Lower lobe of right lung (tissue), 2 donors: ENCODE measurements around the gene TTC28. TPM values are rescaled to one million over a fixed set of nuclear protein-coding genes. Genes with fewer than 3 reads are reported as not detected.

Experiments used
- ATAC-seq, 2 donors: fragments of 200-7000 bp; cut with Tn5 transposase; one replicate each; pipeline ENCODE4 v1.9.1; 2020 to 2022; ENCODE audit warnings: mild to moderate bottlenecking in 2 of 2, moderate library complexity in 2 of 2
- DNase-seq: peaks from one replicate; pipeline ENCODE4 v3.0.0-alpha.2; 2020
- H3K27ac ChIP-seq: fragments of 200-600 bp; one replicate; pipeline ENCODE4 v1.8.0; 2022
- H3K27me3 ChIP-seq: fragments of 200-600 bp; one replicate; pipeline ENCODE4 v1.8.0; 2022; ENCODE audit warnings: low read depth
- H3K36me3 ChIP-seq: fragments of 200-600 bp; one replicate; pipeline ENCODE4 v1.8.0; 2022; ENCODE audit warnings: mild to moderate bottlenecking
- H3K4me1 ChIP-seq: fragments of 200-600 bp; one replicate; pipeline ENCODE4 v1.8.0; 2022
- H3K4me3 ChIP-seq: fragments of 200-600 bp; one replicate; pipeline ENCODE4 v1.8.0; 2022; ENCODE audit warnings: mild to moderate bottlenecking
- H3K9me3 ChIP-seq: fragments of 200-600 bp; one replicate; pipeline ENCODE4 v1.8.0; 2022
- CTCF ChIP-seq: fragments of 200-600 bp; IDR thresholded peaks from one replicate; pipeline ENCODE4 v1.8.0; 2022; ENCODE audit warnings: antibody characterized with exemption, mild to moderate bottlenecking
- intact Hi-C: fragments of 100-400 bp; cut with DNase I; formaldehyde crosslinking; loops from one replicate; pipeline ENCODE4 v1.11.0; 2022
- total RNA-seq: library from RNA; stranded (reverse); fragmentation: NEBNext Ultra II Directional; extraction: Animal tissue kit (Norgen Biotek cat#: 25700); gene quantifications from one replicate; pipeline ENCODE4 v1.2.1, GENCODE V29; 2021
- donor health status: DM: no; HTN: yes; CAD: no; lungs with severe emphysema.

TTC28 gene
- total RNA-seq, 1 donor from 2014 or later: 39.6 TPM

GRCh38 chr22:28398981-28399380, 280.7 kb downstream of the TTC28 start:
- Histone ChIP-seq H3K9me3 (no peaks in the 10 kb centered on the region), H3K27ac (no peak overlapping the region), H3K27me3 (no peaks in the 10 kb centered on the region), H3K36me3 (no peaks in the 10 kb centered on the region), H3K4me1 (peaks cover 29% of the 10 kb centered on the region), H3K4me3 (no peak overlapping the region)
- intact Hi-C loops: no loop called here
- no peak for TF ChIP-seq CTCF
- ATAC-seq: no peak
- DNase-seq: no peak

- H3K9me3 ChIP-seq: no peaks in the 10 kb centered on the region
- ATAC-seq: no peak
- TF ChIP-seq CTCF: no peak
- no peak overlapping the region for H3K4me3 ChIP-seq
- intact Hi-C loops: no loop called here
- H3K27ac ChIP-seq: no peak overlapping the region
- H3K27me3 ChIP-seq: no peaks in the 10 kb centered on the region
- no peaks in the 10 kb centered on the region for H3K36me3 ChIP-seq
- peaks cover 29% of the 10 kb centered on the region for H3K4me1 ChIP-seq
- DNase-seq: no peak
Measured at GRCh38 chr22:28398355-28398754, 281.3 kb downstream of the TTC28 start.

GRCh38 chr22:28397306-28397705, 282.3 kb downstream of the TTC28 start:
- Histone ChIP-seq H3K36me3 (no peaks in the 10 kb centered on the region), H3K27ac (no peak overlapping the region), H3K4me3 (no peak overlapping the region), H3K27me3 (no peaks in the 10 kb centered on the region), H3K4me1 (peaks cover 29% of the 10 kb centered on the region), H3K9me3 (no peaks in the 10 kb centered on the region)
- intact Hi-C loops: no loop called here
- no peak for ATAC-seq
- TF ChIP-seq CTCF: no peak
- no peak for DNase-seq

- Histone ChIP-seq H3K4me1 (peaks cover 29% of the 10 kb centered on the region), H3K36me3 (no peaks in the 10 kb centered on the region), H3K4me3 (no peak overlapping the region), H3K27ac (no peak overlapping the region), H3K27me3 (no peaks in the 10 kb centered on the region), H3K9me3 (no peaks in the 10 kb centered on the region)
- no peak for TF ChIP-seq CTCF
- intact Hi-C loops: no loop called here
- DNase-seq (no peak), ATAC-seq (peak in 1 of 2 donors; percentile 69)
Measured at GRCh38 chr22:28395920-28396753, 283.5 kb downstream of the TTC28 start.

- no peak for TF ChIP-seq CTCF
- Histone ChIP-seq H3K9me3 (no peaks in the 10 kb centered on the region), H3K27me3 (no peaks in the 10 kb centered on the region), H3K36me3 (no peaks in the 10 kb centered on the region), H3K4me1 (peaks cover 29% of the 10 kb centered on the region), H3K27ac (no peak overlapping the region), H3K4me3 (no peak overlapping the region)
- no peak for ATAC-seq
- intact Hi-C loops: no loop called here
- no peak for DNase-seq
Measured at GRCh38 chr22:28395520-28395919, 284.1 kb downstream of the TTC28 start.
